Naive thymus-derived CD4-positive, alpha-beta T cell (primary cell): Measurements from ENCODE around the gene SLPI. TPM values are rescaled to one million over a fixed set of nuclear protein-coding genes. Genes with fewer than 3 reads are reported as not detected.

Source experiments
- ATAC-seq: fragments of 150-1000 bp; cut with Tn5 transposase; 2 replicates; pipeline ENCODE4 v1.10.0; 2021; ENCODE audit warnings: mild to moderate bottlenecking, moderate library complexity
- CTCF ChIA-PET: fragments of 350-600 bp; sonication (Branson Sonifier 250); formaldehyde crosslinking; loops from one replicate; lab custom pipeline; 2021; ENCODE audit warnings: antibody characterized with exemption; lab: Charles Lee
- POLR2A ChIA-PET: fragments of 350-600 bp; sonication (Branson Sonifier 250); formaldehyde crosslinking; loops from one replicate; lab custom pipeline; 2021; ENCODE audit warnings: antibody characterized with exemption, inconsistent platforms; lab: Charles Lee
- DNase-seq, 9 donors: peaks; one replicate each; pipeline versions ENCODE4 v3.0.0 to v3.0.0-alpha.2; 2020 to 2022; ENCODE audit warnings: mixed read lengths in 1 of 9
- H3K27ac ChIP-seq: one replicate; pipeline ENCODE4 v1.7.0; 2013; ENCODE audit warnings: mild to moderate bottlenecking, low read depth, low read length, moderate library complexity
- H3K27me3 ChIP-seq, 2 donors: one replicate each; pipeline ENCODE4 v1.7.0; 2013; ENCODE audit warnings: low read length in 2 of 2, mild to moderate bottlenecking in 2 of 2, moderate library complexity in 2 of 2; ENCODE audit not compliant: control insufficient read depth in 2 of 2, insufficient read depth in 2 of 2
- H3K36me3 ChIP-seq, 3 experiments: 1 replicate in 2 of 3; 2 replicates in 1 of 3; pipeline ENCODE4 v1.7.0; 2013; ENCODE audit warnings: low read length in 3 of 3, mild to moderate bottlenecking in 3 of 3, moderate library complexity in 1 of 3; ENCODE audit not compliant: insufficient read depth in 3 of 3, control insufficient read depth in 2 of 3
- H3K4me1 ChIP-seq, 2 donors: one replicate each; pipeline ENCODE4 v1.7.0; 2013; ENCODE audit warnings: low read length in 2 of 2, mild to moderate bottlenecking in 2 of 2, moderate library complexity in 1 of 2; ENCODE audit not compliant: control insufficient read depth in 2 of 2, insufficient read depth in 2 of 2
- H3K4me3 ChIP-seq: 2 replicates; pipeline ENCODE4 v1.7.0; 2013; ENCODE audit warnings: mild to moderate bottlenecking, low read length
- H3K9me3 ChIP-seq, 3 experiments: 1 replicate in 2 of 3; 2 replicates in 1 of 3; pipeline ENCODE4 v1.7.0; 2013; ENCODE audit warnings: low read length in 3 of 3; ENCODE audit not compliant: control insufficient read depth in 2 of 3
- H3K27ac Mint-ChIP-seq, 9 donors: one replicate each; pipeline ENCODE4 v1.8.0; 2020 to 2022; ENCODE audit warnings: mixed read lengths in 9 of 9, mild to moderate bottlenecking in 8 of 9, moderate library complexity in 5 of 9, inconsistent platforms in 2 of 9
- H3K27me3 Mint-ChIP-seq, 5 donors: one replicate each; pipeline ENCODE4 v1.8.0; 2021 to 2022; ENCODE audit warnings: mixed read lengths in 5 of 5, mild to moderate bottlenecking in 1 of 5
- H3K36me3 Mint-ChIP-seq, 5 donors: one replicate each; pipeline ENCODE4 v1.8.0; 2020 to 2022; ENCODE audit warnings: mixed read lengths in 5 of 5, mild to moderate bottlenecking in 3 of 5, inconsistent platforms in 1 of 5
- H3K4me1 Mint-ChIP-seq, 7 donors: one replicate each; pipeline ENCODE4 v1.8.0; 2020 to 2022; ENCODE audit warnings: mixed read lengths in 7 of 7, mild to moderate bottlenecking in 3 of 7, inconsistent platforms in 1 of 7
- H3K4me3 Mint-ChIP-seq, 10 donors: one replicate each; pipeline ENCODE4 v1.8.0; 2020 to 2022; ENCODE audit warnings: mild to moderate bottlenecking in 10 of 10, mixed read lengths in 10 of 10, moderate library complexity in 6 of 10, inconsistent platforms in 2 of 10
- H3K9me3 Mint-ChIP-seq, 11 donors: one replicate each; pipeline ENCODE4 v1.8.0; 2020 to 2022; ENCODE audit warnings: mixed read lengths in 11 of 11, mild to moderate bottlenecking in 4 of 11, inconsistent platforms in 1 of 11, moderate library complexity in 1 of 11
- intact Hi-C, 2 donors: fragments of 100-400 bp; cut with micrococcal nuclease; formaldehyde crosslinking; loops; one replicate each; pipeline ENCODE4 v1.15.1; 2023
- polyA plus RNA-seq, 2 donors: library from polyadenylated mRNA; unstranded; fragments of 300-500 nt; fragmentation: Illumina TruSeq; gene quantifications; one replicate each; pipeline ENCODE4 v1.2.3, GENCODE V29; 2021
- total RNA-seq, 6 experiments: library from RNA in 5 of 6; stranded (reverse) in 5 of 6; gene quantifications; 1 replicate in 5 of 6; 2 replicates in 1 of 6; pipeline ENCODE4 v1.2.3 and lab custom pipeline; 2021 to 2026

SLPI gene
- total and polyA plus RNA-seq, 7 experiments from 2014 or later, result 0.96 TPM; not detected in 6

DNA sequence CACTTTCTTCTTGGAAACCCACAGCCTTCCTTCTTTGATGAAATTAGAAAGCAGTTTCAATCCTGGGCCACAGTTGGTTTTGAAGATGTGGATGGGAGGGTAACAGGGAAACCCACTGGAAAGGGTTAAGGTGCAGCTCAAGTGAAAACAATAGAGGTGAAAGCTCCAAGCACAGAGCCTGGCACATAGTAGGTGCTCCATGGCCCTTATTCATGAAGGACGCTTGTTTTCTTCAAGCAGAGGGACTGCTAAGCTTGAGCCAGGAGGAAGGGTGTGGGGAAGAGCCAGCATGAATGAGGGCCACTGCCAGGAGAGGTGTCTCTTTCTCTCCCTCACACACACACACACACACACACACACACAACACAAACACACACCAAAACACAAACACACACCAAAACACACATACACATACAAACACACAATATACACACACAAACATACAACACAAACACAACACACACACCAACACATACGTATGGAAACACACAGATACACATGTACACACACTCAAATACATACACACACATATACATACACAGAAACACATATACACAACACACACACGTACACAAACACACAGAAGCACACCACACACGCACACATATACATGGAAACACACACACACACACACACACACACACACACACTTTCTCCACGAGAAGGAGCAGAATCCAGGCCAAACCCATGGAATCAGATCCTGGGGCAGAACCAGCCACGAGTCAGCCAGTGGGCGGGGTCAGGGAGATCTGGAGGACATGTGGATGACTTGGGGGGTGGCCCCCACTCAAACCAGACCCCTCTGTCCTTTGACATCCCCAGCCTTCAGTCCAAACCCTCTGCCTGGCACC lies 28.6 kb upstream of the SLPI start:
- Histone ChIP-seq H3K4me3 (no peak overlapping the region), H3K9me3 (no peaks in the 10 kb centered on the region), H3K4me1 (no peaks in the 10 kb centered on the region), H3K27me3 (no peaks in the 10 kb centered on the region), H3K36me3 (no peaks in the 10 kb centered on the region), H3K27ac (no peak overlapping the region)
- POLR2A ChIA-PET, result interaction anchor here (0.8 kb wide), 1 partner anchor 908 kb away, joined by 4 read pairs; no protein-coding TSS in a partner anchor
- ATAC-seq (no peak), DNase-seq (no peak)
- intact Hi-C loops, result no loop called here
- Mint-ChIP-seq H3K27ac (peak overlapping the region in 1 of 9 donors; percentile 0), H3K4me1 (peaks cover 0 to 2% (median 0%) of the 10 kb centered on the region in 7 donors), H3K27me3 (peaks cover 15 to 38% (median 33%) of the 10 kb centered on the region in 5 donors), H3K36me3 (peaks cover 0 to 3% (median 0%) of the 10 kb centered on the region in 5 donors), H3K4me3 (no peak overlapping the region), H3K9me3 (peaks cover 0 to 3% (median 0%) of the 10 kb centered on the region in 11 donors)
- CTCF ChIA-PET, result no interaction called here

DNA sequence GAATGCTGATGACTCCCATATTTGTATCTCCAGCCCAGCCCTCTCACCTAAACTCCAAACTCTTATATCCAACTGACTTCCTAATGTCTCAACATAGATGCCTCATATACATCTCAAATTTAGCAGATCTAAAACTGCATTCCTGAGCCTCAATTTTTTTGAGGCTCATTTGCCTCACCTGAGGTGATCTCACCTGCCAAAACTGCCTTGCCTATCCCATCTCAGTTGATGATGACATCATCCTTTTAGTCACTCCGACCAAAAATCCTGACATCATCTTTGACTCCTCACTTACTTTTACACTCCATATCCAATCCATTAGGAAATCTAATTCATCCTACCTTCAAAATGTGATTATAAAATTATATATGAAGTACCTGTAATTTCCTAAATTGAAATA lies 25.6 kb upstream of the SLPI start:
- DNase-seq (no peak), ATAC-seq (no peak)
- Histone ChIP-seq H3K4me3 (no peak overlapping the region), H3K9me3 (no peaks in the 10 kb centered on the region), H3K4me1 (no peaks in the 10 kb centered on the region), H3K36me3 (no peaks in the 10 kb centered on the region), H3K27me3 (no peaks in the 10 kb centered on the region), H3K27ac (no peak overlapping the region)
- peaks cover 0 to 3% (median 0%) of the 10 kb centered on the region in 5 donors for H3K36me3 Mint-ChIP-seq
- peaks cover 0 to 2% (median 0%) of the 10 kb centered on the region in 7 donors for H3K4me1 Mint-ChIP-seq
- peaks cover 31 to 48% (median 43%) of the 10 kb centered on the region in 5 donors for H3K27me3 Mint-ChIP-seq
- ChIA-PET CTCF (interaction anchor here (1.0 to 1.4 kb wide), 2 partner anchors 10 to 14 kb away, joined by 3 read pairs; no protein-coding TSS in a partner anchor), POLR2A (interaction anchor here (0.7 kb wide), 1 partner anchor 729 kb away, joined by 3 read pairs; no protein-coding TSS in a partner anchor)
- H3K27ac Mint-ChIP-seq, result no peak overlapping the region
- intact Hi-C loops, result no loop called here
- no peak overlapping the region for H3K4me3 Mint-ChIP-seq
- H3K9me3 Mint-ChIP-seq, result peaks cover 0 to 3% (median 0%) of the 10 kb centered on the region in 11 donors

DNA sequence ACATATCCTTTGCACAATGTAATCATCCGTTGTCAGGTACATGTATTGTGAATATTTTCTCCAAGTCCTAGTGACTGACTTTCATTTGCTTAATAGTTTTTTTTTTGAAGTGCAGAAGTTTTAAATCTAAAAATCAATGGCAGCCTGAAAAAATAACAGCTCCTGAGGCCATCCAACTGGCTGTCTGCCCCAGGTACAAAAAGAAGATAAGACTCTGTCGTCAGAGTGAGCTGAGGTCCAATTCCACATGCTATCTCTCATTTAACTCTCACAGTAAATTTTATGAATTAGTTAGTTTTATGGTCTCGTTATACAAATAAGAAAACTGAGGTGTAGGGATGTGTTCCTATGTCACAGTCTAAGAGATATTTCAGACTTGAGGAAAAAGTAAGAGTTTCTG lies 21.0 kb upstream of the SLPI start:
- Histone ChIP-seq H3K36me3 (no peaks in the 10 kb centered on the region), H3K4me1 (no peaks in the 10 kb centered on the region), H3K27me3 (no peaks in the 10 kb centered on the region), H3K27ac (no peak overlapping the region), H3K9me3 (no peaks in the 10 kb centered on the region), H3K4me3 (no peak overlapping the region)
- Mint-ChIP-seq H3K36me3 (peaks cover 0 to 3% (median 0%) of the 10 kb centered on the region in 5 donors), H3K4me1 (no peaks in the 10 kb centered on the region), H3K27me3 (peaks cover 44 to 70% (median 60%) of the 10 kb centered on the region in 5 donors), H3K27ac (no peak overlapping the region), H3K4me3 (no peak overlapping the region), H3K9me3 (peaks cover 0 to 3% (median 0%) of the 10 kb centered on the region in 11 donors)
- ATAC-seq, result no peak
- intact Hi-C loops, result no loop called here
- DNase-seq, result no peak
- ChIA-PET POLR2A (no interaction called here), CTCF (no interaction called here)

- Histone ChIP-seq H3K9me3 (no peaks in the 10 kb centered on the region), H3K27ac (no peak overlapping the region), H3K27me3 (no peaks in the 10 kb centered on the region), H3K4me3 (no peak overlapping the region), H3K36me3 (no peaks in the 10 kb centered on the region), H3K4me1 (no peaks in the 10 kb centered on the region)
- DNase-seq (no peak), ATAC-seq (no peak)
- Mint-ChIP-seq H3K4me3 (no peak overlapping the region), H3K9me3 (peaks cover 0 to 1% (median 0%) of the 10 kb centered on the region in 11 donors), H3K4me1 (no peaks in the 10 kb centered on the region), H3K36me3 (no peaks in the 10 kb centered on the region), H3K27me3 (peaks cover 31 to 67% (median 48%) of the 10 kb centered on the region in 5 donors), H3K27ac (no peak overlapping the region)
- ChIA-PET CTCF (no interaction called here), POLR2A (no interaction called here)
- intact Hi-C loops, result no loop called here
Measured at GRCh38 chr20:45269754-45270270, 15.4 kb upstream of the SLPI start.

- intact Hi-C loops, result no loop called here
- Mint-ChIP-seq H3K27me3 (peaks cover 30 to 67% (median 44%) of the 10 kb centered on the region in 5 donors), H3K4me1 (no peaks in the 10 kb centered on the region), H3K9me3 (peaks cover 0 to 1% (median 0%) of the 10 kb centered on the region in 11 donors), H3K27ac (no peak overlapping the region), H3K36me3 (no peaks in the 10 kb centered on the region), H3K4me3 (no peak overlapping the region)
- no peak overlapping the region for H3K4me3 ChIP-seq
- H3K27me3 ChIP-seq, result no peaks in the 10 kb centered on the region
- ATAC-seq (no peak), DNase-seq (no peak)
- H3K9me3 ChIP-seq, result no peaks in the 10 kb centered on the region
- no peaks in the 10 kb centered on the region for H3K4me1 ChIP-seq
- H3K27ac ChIP-seq, result no peak overlapping the region
- CTCF ChIA-PET, result no interaction called here
- no peaks in the 10 kb centered on the region for H3K36me3 ChIP-seq
- POLR2A ChIA-PET, result no interaction called here
Measured at GRCh38 chr20:45269056-45269455, 14.7 kb upstream of the SLPI start.

DNA sequence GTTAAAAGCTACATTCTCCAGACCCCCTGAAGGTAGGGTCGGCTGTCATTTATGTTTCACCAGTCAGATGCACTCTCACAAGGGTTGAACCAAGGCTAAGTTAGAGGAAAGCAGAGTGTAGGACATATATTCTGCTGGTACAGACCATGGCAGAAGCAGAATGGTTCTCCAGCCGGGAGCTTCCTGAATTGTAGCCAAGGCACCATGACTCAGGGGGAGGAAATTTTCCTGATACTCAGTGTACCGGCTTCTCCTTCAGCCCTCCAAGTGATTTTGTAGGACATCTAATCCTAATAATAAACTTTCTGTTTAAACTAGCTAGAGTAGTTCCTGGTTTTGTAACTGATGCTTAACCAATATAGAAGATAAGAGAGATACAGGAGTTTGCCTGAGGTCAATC lies 14.2 kb upstream of the SLPI start:
- no peak overlapping the region for H3K4me3 Mint-ChIP-seq
- intact Hi-C loops, result no loop called here
- peaks cover 0 to 1% (median 0%) of the 10 kb centered on the region in 11 donors for H3K9me3 Mint-ChIP-seq
- ChIA-PET CTCF (no interaction called here), POLR2A (no interaction called here)
- H3K4me1 Mint-ChIP-seq, result no peaks in the 10 kb centered on the region
- H3K4me3 ChIP-seq, result no peak overlapping the region
- H3K36me3 Mint-ChIP-seq, result no peaks in the 10 kb centered on the region
- no peaks in the 10 kb centered on the region for H3K36me3 ChIP-seq
- H3K4me1 ChIP-seq, result no peaks in the 10 kb centered on the region
- H3K9me3 ChIP-seq, result no peaks in the 10 kb centered on the region
- H3K27ac ChIP-seq, result no peak overlapping the region
- H3K27me3 ChIP-seq, result no peaks in the 10 kb centered on the region
- H3K27me3 Mint-ChIP-seq, result peaks cover 25 to 64% (median 41%) of the 10 kb centered on the region in 5 donors
- no peak overlapping the region for H3K27ac Mint-ChIP-seq
- ATAC-seq, result no peak
- DNase-seq, result no peak
